Ramos (cell line): ENCODE data around the gene PCED1B.
"Not testable (repeated sequence)": the region's sequence is repeated elsewhere in the genome, so short reads cannot be mapped to it uniquely, and the experiment has no call there.

Source experiments
- in situ Hi-C: fragments of 300-500 bp; cut with MboI; formaldehyde crosslinking; loops from one replicate; pipeline ENCODE4 v1.14.3; 2022; ENCODE audit warnings: low sequenced_read_pairs; ENCODE audit not compliant: unreplicated experiment

Gene PCED1B

GRCh38 chr12:47268501-47269454 is 189.4 kb downstream of the PCED1B start:
- in situ Hi-C loops, result no loop called here

GRCh38 chr12:47269916-47270315 is 190.5 kb downstream of the PCED1B start:
- in situ Hi-C loops, result no loop called here

- in situ Hi-C loops, result no loop called here
These were observed 191.6 kb downstream of the PCED1B start for GRCh38 chr12:47270782-47271664.

GRCh38 chr12:47271800-47272239 is 192.4 kb downstream of the PCED1B start:
- in situ Hi-C loops, result no loop called here

- in situ Hi-C loops, result no loop called here
These were observed 193.2 kb downstream of the PCED1B start for GRCh38 chr12:47272412-47273190.

- in situ Hi-C loops, result no loop called here
These were observed 193.8 kb downstream of the PCED1B start for GRCh38 chr12:47273191-47273626.

- in situ Hi-C loops, result no loop called here
These were observed 195.3 kb downstream of the PCED1B start for GRCh38 chr12:47274760-47275159.

- in situ Hi-C loops, result no loop called here
These were observed 196.8 kb downstream of the PCED1B start for GRCh38 chr12:47276253-47276620.

- in situ Hi-C loops, result no loop called here
These were observed 197.3 kb downstream of the PCED1B start for GRCh38 chr12:47276621-47277309.

GRCh38 chr12:47277972-47278448 is 198.6 kb downstream of the PCED1B start:
- in situ Hi-C loops, result no loop called here

GRCh38 chr12:47279758-47280157 is 200.3 kb downstream of the PCED1B start:
- in situ Hi-C loops, result not testable (repeated sequence)

- in situ Hi-C loops, result no loop called here
These were observed 201.3 kb downstream of the PCED1B start for GRCh38 chr12:47280543-47281300.

GRCh38 chr12:47281667-47282171 is 202.3 kb downstream of the PCED1B start:
- in situ Hi-C loops, result no loop called here

GRCh38 chr12:47282206-47282605 is 202.8 kb downstream of the PCED1B start:
- in situ Hi-C loops, result no loop called here
